ENCODE results near the gene ANKRD16. TPM values are rescaled to one million over a fixed set of nuclear protein-coding genes. Genes with fewer than 3 reads are reported as not detected.
"Not testable (repeated sequence)": the region's sequence is repeated elsewhere in the genome, so short reads cannot be mapped to it uniquely, and the experiment has no call there.

ANKRD16 gene
- total RNA-seq, 1 experiment from 2014 or later: 11.4 TPM

DNA sequence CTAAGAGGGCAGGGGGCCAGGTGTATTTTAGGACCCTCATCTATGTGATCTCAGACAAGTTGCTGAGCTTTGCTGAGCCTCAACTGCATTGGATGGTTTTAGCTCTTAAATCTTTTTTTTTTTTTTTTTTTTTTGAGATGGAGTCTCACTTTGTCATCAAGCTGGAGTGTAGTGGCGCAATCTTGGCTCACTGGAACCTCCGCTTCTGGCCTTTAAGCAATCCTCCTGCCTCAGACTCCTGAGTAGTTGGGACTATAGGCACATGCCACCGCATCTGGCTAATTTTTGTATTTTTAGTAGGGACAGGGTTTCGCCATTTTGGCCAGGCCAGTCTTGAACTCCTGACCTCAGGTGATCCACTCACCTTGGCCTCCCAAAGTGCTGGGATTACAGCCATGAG, 43.0 kb downstream of the ANKRD16 start:
- in situ Hi-C loops (cut with HindIII; ENCODE audit: low sequenced_read_pairs); DNase-seq (ENCODE audit: low spot score): not testable (repeated sequence)

DNA sequence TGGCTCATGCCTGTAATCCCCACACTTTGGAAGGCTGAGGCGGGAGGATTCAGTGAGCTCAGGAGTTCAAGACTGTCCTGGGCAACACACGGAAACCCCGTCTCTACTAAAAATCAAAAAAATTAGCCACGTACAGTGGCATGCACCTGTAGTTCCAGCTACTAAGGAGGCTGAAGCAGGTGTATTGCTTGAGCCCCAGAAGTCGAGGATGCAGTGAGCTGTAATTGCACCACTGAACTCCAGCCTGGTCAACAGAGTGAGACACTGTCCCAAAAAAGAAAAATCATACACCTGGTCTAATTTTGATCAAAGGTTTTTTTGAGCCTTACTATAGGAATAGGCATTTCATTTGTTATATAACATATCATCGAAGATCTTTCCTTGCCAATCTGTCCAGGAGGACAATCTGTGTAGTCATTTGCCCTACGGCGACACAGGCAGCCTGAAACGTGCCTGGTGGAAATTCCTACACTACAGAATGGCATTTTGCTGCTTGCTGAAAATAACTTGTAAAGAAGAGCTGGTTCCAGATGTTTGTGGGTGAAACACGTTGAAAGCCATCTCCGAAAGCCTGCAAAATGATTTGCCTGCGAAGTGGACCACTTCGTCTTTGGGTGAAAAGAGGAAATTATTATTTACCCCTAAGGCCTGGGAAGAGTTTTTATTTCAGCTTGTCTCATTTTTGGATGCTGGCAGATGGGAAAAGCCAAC, 45.2 kb downstream of the ANKRD16 start:
- in situ Hi-C loops (cut with HindIII; ENCODE audit: low sequenced_read_pairs): no loop called here
- DNase-seq (ENCODE audit: low spot score): no peak

DNA sequence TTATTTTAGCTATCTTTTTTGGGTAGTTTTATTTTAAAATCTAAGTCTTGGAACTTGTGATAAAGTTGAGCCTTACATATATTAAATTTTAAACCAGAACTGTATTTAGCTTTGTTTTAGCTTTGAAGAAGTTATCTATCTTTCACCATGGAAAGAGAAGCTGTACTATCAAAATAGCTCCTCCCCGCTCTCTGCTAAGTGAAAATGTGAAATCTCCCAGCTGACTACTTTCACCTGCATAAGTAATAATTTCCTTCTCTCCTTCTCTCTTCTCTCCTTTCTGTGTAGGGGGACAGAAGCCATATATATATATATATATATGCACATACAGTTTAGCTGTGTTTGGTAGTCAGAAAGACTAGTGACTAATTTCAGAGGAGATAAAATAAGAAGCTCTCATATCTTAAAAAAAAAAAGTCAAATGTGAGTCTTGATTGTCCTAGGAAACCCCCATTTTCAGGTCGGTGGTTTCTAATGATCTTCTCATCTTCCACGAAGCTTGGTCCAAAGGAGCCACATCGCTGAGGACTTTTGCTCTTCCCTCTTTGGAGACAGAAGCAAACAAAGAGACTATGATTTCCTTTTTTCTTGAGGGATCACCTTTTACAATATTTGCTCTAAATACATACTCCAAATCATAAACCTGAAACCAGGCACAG, 45.9 kb downstream of the ANKRD16 start:
- in situ Hi-C loops (cut with HindIII; ENCODE audit: low sequenced_read_pairs): no loop called here
- DNase-seq (ENCODE audit: low spot score): no peak

DNA sequence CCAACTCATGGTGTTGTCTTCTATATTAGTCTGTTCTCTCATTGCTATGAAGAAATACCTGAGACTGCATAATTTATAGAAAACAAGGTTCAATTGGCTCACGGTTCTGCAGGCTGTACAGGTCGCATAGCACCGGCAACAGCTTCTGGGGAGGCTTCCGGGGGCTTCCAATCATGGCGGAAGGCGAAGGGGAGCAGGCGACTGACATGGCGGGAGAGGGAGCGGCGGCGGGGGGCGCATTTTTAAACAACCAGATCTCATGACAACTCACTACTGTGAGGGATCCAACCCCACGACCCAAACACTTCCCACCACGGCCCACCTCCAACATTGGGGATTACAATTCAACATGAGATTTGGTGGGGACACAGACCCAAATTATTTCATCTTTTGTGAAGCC, 47.7 kb downstream of the ANKRD16 start:
- DNase-seq (ENCODE audit: low spot score): no peak
- in situ Hi-C loops (cut with HindIII; ENCODE audit: low sequenced_read_pairs): no loop called here

DNA sequence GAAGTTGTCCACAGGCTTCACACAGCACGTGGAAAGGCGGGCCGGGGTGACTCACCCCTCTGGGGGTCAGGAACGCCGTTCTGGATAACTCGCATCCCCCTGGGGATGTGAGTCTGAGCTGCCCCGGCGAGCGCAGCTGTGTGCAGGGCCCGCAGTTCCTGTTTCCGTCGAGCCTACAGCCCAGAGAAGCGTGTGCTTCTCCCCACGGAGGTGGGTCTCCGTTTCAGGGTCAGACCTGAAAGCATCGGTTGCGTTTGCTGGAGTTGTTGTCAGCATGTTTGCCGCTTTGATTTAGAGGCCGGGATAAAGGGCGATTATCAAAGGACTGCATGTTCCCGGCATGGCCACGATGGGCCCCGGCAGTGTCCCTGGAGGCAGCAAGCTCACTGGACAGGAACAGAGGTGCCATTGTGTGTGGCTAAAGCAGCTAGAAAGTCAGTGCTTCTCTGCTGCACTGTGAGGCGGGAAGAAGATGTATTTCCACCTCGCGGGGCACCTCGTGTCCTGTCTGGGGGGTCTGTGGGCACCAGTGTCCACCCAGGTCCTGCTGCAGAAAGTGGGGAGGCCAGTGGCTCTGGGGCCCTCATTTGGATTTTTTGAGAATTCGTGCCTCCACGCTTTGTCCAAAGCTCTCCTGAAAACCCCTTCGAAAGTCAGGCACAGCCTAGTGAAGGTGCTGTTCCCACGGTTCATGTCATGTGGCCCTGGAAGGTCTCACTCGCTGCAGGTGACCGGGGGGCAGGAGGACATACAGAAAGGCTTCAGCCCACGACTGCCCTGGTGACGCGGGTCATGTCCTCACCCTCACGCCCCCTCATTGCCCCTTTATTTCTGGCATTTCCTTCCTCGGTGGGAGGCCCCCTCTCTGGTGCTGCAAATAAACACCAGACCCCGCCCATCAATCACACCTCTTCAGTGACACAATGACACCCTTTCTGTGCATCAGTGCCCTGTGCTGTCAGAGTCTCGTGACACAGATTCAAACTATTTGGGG, 49.1 kb downstream of the ANKRD16 start:
- in situ Hi-C loops (cut with HindIII; ENCODE audit: low sequenced_read_pairs): no loop called here
- no peak for DNase-seq (ENCODE audit: low spot score)

DNA sequence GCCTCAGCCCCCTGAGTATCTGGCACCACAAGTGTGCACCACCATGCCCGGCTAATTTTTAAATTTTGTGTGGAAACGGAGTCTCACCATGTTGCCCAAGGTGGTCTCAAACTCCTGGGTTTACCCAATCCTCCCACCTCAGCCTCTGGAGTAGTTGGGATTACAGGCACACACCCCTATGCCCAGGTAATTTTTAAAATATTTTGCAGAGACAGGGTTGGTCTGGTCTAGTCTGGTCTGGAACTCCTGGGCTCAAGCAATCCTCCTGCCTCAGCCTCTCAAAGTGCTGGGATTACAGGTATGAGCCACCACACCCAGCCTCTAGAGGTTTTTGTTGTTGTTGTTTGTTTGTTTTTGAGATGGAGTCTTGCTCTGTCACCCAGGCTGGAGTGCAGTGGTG, 53.5 kb downstream of the ANKRD16 start:
- in situ Hi-C loops (cut with HindIII; ENCODE audit: low sequenced_read_pairs); DNase-seq (ENCODE audit: low spot score): not testable (repeated sequence)

DNA sequence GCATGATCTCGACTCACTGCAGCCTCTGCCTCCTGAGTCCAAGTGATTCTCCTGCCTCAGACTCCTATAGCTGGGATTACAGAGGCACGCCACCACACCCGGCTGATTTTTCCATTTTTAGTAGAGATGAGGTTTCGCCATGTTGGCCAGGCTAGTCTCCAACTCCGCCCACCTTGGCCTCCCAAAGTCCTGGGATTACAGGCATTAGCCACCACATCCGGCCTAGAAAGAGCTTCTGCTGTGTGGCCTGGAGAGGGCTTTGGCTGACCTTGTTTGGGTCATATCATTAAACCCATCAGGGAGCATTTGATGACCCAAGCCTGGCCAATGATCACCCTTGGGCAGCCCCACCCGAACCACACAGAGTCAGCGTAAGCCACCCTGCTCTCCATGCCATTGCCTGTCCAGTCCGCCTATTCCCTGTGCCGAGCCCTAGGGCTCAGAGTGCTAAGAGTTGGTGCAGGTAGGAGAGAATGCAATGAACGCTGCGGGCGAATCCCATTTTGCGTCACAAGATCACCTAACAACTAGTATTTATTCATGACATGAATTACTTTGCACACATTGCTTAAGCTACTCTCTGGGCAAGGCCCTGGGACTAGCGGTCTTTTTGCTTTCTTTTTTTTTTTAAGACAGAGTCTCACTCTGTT, 54.1 kb downstream of the ANKRD16 start:
- in situ Hi-C loops (cut with HindIII; ENCODE audit: low sequenced_read_pairs): no loop called here
- DNase-seq (ENCODE audit: low spot score): no peak

DNA sequence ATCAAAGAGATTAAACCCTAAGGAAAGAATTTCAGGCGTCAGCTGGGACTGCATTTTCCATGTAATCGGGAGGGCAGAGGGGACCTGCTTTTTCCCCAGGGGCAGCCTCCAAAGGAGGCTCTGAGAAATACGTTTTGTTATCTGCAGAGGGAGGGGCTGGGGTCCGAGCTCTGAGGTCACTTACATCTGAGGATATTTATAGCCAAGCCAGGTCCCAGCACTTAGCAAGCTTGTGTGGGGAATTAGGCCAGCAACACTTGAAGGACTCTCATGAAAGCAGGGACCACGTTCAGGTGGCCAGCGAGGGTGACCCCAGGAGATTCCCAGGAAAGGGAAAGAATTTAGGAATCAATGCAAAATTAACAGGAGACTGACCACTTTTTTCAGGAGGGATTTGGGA, 55.9 kb downstream of the ANKRD16 start:
- in situ Hi-C loops (cut with HindIII; ENCODE audit: low sequenced_read_pairs): no loop called here
- DNase-seq (ENCODE audit: low spot score): no peak

DNA sequence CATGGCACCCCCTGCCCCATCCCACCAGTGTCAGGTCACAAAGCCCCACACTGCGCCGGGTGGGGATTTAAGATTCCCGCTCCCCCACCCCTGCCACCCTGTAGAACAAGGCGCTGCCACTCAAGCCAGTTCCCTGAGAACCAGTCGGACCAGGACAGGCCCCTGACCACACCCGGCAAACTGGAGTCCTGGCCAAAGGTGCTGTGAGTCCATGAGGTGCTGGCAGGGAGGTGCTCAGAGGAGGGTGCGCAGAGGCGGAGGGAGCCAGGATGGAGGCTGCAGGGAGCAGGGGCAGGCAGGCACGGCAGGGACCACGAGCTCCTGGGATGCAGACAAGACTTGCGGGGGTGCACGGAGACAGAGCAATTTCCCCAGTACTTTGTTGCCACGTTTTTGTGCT, 56.7 kb downstream of the ANKRD16 start:
- DNase-seq (ENCODE audit: low spot score): no peak
- in situ Hi-C loops (cut with HindIII; ENCODE audit: low sequenced_read_pairs): no loop called here

DNA sequence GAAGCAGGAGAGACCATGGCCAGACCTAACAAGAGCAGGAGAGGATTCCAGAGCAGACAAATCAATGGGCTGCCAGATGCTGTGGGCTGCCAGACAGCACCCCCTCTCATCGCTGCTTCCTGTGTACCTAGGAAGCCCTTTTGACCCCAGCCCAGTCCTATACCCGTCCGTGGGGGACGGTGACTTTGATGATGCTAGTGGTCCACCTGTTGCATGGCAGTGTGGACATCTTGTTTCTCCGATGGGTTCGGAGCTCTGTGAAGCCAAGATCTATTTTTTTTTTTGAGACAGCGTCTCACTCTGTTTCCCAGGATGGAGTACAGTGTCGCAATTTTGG, 58.3 kb downstream of the ANKRD16 start:
- no peak for DNase-seq (ENCODE audit: low spot score)
- in situ Hi-C loops (cut with HindIII; ENCODE audit: low sequenced_read_pairs): no loop called here

DNA sequence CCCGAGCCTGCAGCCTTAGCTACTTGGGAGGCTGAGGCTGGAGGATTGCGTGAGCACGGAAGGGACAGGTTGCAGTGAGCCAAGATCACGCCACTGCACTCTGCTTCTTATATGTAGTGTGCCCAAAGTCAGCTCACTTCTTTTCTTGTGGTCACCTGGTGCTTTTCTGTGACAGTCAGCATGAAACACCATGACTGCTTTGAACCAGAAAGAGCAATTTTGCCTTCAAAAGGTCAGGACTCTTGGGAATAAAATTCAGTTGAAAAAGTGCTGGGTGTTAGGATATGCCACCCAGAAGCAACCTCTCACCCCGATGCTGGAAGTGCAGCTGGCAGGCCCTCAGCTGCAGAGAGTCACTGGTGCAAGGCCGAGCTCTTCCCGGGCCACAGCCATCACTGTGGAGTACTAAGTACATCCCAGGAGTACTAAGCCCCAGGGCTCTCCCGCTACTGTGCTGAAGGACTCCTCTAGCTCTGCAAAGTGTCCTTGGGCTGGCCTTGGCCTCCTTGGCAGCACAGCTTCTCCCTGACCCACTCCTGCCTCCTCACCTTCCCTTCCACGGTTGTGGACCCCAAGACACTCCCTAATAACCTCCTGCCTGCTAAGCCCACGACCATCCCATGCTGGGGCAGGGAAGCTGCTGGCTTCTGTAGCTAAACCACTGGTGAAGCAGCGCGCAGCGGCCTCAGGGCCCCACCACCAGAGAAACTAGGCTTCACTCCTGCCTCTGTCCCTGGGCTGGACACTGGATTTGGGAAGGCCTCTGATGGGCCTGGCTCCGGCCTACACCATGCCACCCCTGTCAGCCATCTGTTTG, 58.9 kb downstream of the ANKRD16 start:
- DNase-seq (ENCODE audit: low spot score): no peak
- in situ Hi-C loops (cut with HindIII; ENCODE audit: low sequenced_read_pairs): no loop called here

DNA sequence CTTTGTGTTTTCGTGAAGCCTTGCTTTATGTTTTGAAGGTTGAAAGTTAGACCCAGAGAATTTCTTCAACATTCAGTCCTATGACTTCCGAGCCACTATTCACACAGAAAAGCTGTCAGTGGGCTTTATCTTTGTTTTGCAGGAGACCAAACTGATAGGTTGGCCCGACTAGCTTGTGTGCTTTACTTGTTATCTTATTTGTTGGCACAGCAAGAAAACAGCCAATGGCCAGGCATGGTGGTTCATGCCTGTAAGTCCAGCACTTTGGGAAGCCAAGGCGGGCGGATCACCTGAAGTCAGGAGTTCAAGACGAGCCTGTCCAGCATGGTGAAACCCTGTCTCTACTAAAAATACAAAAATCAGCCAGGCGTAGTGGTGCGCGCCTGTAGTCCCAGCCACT, 60.4 kb downstream of the ANKRD16 start:
- in situ Hi-C loops (cut with HindIII; ENCODE audit: low sequenced_read_pairs): no loop called here
- DNase-seq (ENCODE audit: low spot score): no peak

DNA sequence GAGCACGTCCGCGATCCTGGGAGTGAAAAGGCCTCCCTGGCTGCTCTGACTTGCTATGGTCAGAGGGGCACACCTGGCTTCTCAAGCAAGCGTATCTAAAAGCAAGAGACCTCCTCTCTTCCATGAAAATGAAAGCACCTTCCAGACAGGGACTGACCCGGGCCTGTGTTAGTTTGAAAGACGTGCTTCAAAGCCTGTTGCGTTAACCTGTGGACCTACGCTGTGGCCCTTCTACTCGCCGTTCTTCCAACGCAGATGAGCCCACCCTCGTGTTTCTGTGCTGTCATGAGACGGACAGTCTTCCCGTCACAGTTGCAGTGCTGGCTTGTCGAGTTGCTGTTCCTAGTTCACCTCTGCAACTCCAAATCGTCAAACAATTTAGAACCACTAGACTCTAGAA, 61.0 kb downstream of the ANKRD16 start:
- no peak for DNase-seq (ENCODE audit: low spot score)
- in situ Hi-C loops (cut with HindIII; ENCODE audit: low sequenced_read_pairs): no loop called here

DNA sequence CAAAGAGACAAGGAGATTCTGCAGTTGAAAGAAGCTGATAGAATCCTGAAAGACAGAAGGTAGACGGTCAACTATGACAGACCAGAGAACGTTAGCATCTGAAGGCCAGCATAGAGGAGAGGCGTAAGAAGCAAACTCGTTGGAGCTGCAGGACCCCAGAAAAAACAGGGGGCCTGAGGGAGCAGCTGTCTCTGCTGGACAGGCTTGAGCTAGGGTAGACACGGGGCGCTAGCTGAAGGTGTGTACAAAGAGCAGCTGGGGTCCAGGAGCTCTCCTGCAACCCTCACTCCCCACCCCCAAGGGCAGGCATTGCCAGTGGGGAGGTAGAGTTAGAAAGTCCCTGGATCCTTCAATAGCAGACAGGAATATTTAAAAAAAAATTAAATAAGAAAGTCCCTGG, 61.9 kb downstream of the ANKRD16 start:
- DNase-seq (ENCODE audit: low spot score): no peak
- in situ Hi-C loops (cut with HindIII; ENCODE audit: low sequenced_read_pairs): no loop called here

DNA sequence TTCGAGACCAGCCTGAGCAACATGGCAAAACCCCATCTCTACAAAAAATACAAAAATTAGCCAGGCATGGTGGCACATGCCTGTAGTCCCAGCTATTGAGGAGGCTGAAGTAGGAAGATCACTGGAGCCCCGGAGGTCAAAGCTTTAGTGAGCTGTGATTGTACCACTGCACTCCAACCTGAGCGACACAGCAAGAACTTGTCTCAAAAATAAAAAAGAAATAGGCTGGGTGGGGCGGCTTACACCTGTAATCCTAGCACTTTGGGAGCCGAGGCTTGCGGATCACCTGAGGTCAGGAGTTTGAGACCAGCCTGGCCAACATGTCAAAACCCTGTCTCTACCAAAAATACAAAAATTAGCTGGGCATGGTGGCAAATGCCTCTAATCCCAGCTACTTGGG, 63.2 kb downstream of the ANKRD16 start:
- in situ Hi-C loops (cut with HindIII; ENCODE audit: low sequenced_read_pairs); DNase-seq (ENCODE audit: low spot score): not testable (repeated sequence)

DNA sequence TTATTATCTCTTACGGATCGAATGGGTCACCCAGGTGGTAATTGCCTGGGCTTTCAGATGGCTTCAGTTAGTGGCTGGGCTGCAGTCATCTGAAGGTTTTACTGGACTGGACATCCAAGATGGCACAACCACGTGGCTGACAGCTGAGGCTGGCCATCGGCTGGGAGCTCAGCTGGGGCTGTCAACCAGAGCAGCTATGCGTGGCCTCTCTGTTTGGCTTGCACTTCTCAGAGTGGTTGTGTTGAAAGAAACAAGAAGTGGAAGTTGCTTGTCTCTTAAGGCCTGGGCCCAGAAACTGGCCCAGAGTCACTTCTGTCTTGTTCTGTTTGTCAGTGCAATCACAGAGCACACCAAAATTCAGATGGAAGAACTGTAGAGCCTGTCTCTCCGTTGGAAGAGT, 70.8 kb downstream of the ANKRD16 start:
- in situ Hi-C loops (cut with HindIII; ENCODE audit: low sequenced_read_pairs): no loop called here
- DNase-seq (ENCODE audit: low spot score): no peak

DNA sequence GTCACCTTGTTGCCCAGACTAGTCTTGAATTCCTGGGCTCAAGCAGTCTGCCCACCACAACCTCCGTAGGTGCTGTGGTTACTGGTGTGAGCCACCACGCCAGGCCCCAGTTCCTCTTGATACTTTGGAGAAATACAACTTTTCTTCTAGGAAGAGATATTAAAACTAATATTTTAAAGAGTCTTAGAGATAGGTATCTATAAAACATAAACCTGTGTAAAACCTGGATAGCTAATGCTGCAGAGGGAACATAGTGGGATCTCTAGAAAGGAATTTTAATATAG, 71.7 kb downstream of the ANKRD16 start:
- no peak for DNase-seq (ENCODE audit: low spot score)
- in situ Hi-C loops (cut with HindIII; ENCODE audit: low sequenced_read_pairs): no loop called here

DNA sequence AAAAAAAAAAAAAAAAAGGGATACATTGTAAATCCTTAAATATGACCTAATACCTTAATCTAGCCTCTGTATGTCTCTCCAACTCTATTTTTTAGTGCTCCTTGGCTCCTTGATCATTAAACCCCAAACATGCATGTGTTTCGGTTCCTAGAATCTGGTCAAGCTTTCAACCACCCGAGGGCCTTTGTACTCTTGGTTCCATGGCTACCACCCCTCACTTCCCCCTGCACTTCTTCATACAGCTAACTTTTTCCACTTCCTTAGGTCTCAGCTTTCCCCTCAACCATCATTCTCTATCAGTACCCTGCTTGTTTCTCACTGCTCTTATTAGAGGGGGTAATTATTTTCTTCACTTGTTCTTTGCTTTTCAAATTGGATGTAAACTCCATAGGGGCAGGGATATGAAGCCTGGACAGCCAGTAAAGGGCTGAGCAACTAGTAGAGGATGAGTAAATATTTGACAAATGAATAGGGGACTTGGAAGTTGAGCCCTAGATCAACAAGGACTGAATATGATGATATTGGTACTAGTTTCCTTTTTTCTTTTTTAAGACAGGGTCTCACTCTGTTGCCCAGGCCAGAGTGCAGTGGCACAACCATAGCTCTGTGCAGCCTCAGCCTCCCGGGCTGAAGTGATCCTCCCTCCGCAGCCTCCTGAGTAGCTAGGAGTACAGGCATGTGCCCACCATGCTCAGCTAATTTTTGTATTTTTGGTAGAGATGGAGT, 72.2 kb downstream of the ANKRD16 start:
- no peak for DNase-seq (ENCODE audit: low spot score)
- in situ Hi-C loops (cut with HindIII; ENCODE audit: low sequenced_read_pairs): no loop called here
